Neutrophil (primary cell): ENCODE measurements around the gene AACS.

Experiments used
- H3K27ac ChIP-seq: fragments of 200-600 bp; sonication (generic); 2 replicates; pipeline ENCODE4 v1.5.1; 2016; ENCODE audit warnings: mild to moderate bottlenecking, moderate library complexity
- H3K27me3 ChIP-seq: fragments of 200-600 bp; sonication (generic); 2 replicates; pipeline ENCODE4 v1.6.0; 2016; ENCODE audit warnings: mild to moderate bottlenecking
- H3K36me3 ChIP-seq: fragments of 200-600 bp; sonication (generic); 2 replicates; pipeline ENCODE4 v1.5.1; 2017
- H3K4me1 ChIP-seq, 2 experiments: fragments of 200-600 bp in 1 of 2; sonication (generic) in 1 of 2; 1 replicate in 1 of 2; 2 replicates in 1 of 2; pipeline versions ENCODE4 v1.5.1 to v1.6.1; 2013 to 2016; ENCODE audit warnings: low read depth in 1 of 2, low read length in 1 of 2, mild to moderate bottlenecking in 1 of 2, moderate library complexity in 1 of 2; ENCODE audit not compliant: control insufficient read depth in 1 of 2, insufficient read depth in 1 of 2
- H3K4me3 ChIP-seq, 2 experiments: fragments of 200-600 bp in 1 of 2; sonication (generic) in 1 of 2; 1 replicate in 1 of 2; 2 replicates in 1 of 2; pipeline ENCODE4 v1.5.1; 2013 to 2016; ENCODE audit warnings: low read depth in 1 of 2, low read length in 1 of 2, mild to moderate bottlenecking in 1 of 2, moderate library complexity in 1 of 2
- H3K9me3 ChIP-seq: fragments of 200-600 bp; sonication (generic); 2 replicates; pipeline ENCODE4 v1.5.1; 2016
- TF ChIP-seq, protein P1 (sequence below): fragments of 200-600 bp; sonication (generic); IDR thresholded peaks from 2 replicates; pipeline ENCODE4 v1.5.1; 2016; ENCODE audit warnings: antibody characterized with exemption

AACS gene

DNA sequence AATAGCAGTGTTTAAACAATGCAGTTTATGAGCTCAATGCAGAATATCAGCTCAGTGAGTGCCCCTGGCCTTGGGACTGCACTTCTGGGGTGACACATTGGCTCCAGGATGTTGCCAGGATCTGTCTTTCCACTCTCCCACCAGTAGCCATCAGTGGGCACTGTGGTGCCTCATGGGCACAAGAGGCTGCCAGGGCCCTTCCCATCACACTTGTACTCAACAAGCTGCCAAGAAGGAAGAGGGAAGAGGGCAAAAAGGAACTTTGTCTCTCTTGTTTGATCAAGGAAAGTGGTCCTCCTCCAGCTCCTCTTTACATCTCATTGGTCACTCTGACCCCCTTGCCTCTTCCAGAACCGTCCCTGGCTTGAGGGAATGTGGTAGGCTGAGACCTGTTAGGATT lies 115.9 kb downstream of the AACS start:
- Histone ChIP-seq H3K36me3 (no peaks in the 10 kb centered on the region), H3K4me1 (no peaks in the 10 kb centered on the region), H3K4me3 (no peak overlapping the region), H3K9me3 (no peaks in the 10 kb centered on the region), H3K27me3 (peaks cover 69% of the 10 kb centered on the region), H3K27ac (no peak overlapping the region)
- TF ChIP-seq, protein P1, sequence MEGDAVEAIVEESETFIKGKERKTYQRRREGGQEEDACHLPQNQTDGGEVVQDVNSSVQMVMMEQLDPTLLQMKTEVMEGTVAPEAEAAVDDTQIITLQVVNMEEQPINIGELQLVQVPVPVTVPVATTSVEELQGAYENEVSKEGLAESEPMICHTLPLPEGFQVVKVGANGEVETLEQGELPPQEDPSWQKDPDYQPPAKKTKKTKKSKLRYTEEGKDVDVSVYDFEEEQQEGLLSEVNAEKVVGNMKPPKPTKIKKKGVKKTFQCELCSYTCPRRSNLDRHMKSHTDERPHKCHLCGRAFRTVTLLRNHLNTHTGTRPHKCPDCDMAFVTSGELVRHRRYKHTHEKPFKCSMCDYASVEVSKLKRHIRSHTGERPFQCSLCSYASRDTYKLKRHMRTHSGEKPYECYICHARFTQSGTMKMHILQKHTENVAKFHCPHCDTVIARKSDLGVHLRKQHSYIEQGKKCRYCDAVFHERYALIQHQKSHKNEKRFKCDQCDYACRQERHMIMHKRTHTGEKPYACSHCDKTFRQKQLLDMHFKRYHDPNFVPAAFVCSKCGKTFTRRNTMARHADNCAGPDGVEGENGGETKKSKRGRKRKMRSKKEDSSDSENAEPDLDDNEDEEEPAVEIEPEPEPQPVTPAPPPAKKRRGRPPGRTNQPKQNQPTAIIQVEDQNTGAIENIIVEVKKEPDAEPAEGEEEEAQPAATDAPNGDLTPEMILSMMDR: no peak

DNA sequence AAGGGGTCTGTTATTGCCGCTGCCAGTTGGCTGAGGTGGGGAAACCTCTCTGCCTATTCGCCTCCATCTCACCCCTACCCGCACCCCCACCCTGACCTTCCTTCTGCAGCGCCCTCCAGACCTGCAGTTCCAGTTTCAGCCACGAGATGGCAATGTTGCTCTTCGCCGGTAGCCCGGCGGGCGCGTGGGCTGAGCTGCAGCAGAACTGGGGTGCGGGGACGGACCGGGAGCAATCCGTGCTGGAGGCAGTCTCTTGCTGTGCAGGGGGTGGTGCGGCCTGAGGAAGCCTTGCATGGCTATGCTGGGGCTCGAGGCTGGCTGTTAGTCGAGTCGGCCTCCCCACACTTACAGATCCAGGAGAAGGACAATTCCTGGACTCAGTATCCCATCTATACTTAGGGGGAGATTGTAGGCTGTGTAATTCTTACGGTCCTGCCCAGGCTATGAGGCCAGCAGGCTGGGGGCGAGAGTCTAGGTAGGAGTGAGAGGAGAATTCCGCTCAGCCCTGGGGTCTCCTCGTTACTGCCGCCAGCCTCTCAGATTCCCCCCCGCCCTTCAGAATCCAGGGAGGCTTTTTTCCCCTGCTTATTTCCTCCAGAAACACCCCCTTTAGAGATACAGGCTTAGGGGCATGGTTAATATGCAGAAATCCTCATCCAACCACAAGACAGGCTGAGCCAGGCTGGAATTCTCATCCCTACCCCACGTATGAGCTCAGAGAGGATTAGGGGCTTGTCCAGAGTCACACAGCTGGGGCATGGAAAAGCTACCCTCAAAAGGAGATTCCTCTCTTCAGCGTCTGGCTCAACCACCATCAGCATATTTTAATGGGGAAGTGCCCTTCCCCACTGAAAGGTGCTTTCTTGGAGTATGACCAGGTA lies 118.2 kb downstream of the AACS start:
- Histone ChIP-seq H3K27me3 (peaks cover 87% of the 10 kb centered on the region), H3K9me3 (no peaks in the 10 kb centered on the region), H3K4me3 (no peak overlapping the region), H3K36me3 (no peaks in the 10 kb centered on the region), H3K27ac (no peak overlapping the region), H3K4me1 (no peaks in the 10 kb centered on the region)
- TF ChIP-seq, protein P1: peak; percentile 97

DNA sequence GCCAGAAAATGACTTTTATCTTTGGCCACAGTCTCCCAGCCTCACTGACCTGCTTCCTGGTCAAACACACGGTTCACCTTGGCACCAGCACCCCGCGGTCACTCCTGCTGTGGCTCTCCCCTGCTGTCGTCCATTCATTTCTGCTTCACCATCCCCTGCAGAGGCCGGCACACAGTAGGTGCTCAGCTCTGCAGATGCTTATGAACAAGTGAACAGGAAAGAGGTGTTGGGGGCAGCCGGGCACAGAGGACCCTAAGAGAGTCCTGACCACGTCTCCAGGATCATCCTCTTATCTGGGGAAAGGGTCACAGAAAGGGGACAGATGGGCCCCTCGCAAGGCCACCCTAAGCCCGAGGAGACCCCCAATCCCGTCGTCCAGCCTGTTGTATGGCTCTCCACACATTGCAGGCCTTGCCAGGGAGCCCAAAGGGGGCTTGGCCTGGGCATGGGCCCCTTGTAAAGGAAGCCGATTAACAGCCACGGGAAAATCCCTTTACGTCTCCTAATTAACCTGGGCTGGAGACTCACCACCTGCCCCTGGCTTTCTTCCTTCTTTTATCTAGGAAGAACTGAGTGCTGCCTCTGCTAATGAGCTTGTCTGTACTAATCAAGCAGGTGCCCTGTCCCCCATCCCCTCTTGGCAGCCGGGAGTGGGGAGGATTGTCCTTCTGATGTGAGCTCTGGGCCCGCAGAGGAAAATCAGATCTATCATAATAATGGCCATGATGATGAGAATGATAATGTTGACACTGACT lies 119.2 kb downstream of the AACS start:
- no peaks in the 10 kb centered on the region for H3K36me3 ChIP-seq
- no peak overlapping the region for H3K27ac ChIP-seq
- H3K27me3 ChIP-seq: peaks cover 88% of the 10 kb centered on the region
- no peak overlapping the region for H3K4me3 ChIP-seq
- TF ChIP-seq, protein P1: no peak
- no peaks in the 10 kb centered on the region for H3K4me1 ChIP-seq
- no peaks in the 10 kb centered on the region for H3K9me3 ChIP-seq

DNA sequence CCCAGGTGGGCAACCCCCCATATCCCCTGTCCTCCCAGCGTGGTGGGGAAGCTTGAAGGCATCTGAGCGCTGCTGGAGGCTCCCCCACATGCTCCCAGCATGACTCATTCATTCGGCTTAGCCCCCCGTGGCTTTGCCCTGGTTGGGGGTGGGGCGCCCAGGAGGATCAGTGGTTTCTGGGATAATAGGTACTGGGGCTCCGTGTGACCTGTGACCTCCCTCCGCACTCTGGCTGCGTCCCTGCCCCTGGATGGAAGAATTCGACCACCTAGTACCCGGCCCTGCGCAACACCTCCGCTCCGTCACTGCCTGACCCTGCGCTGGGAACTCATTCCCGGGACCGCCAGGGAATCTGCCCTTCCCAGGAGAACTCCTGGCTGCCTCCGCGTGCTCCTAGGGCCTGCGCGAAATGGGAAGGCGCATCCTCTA lies 120.1 kb downstream of the AACS start:
- no peaks in the 10 kb centered on the region for H3K36me3 ChIP-seq
- H3K4me3 ChIP-seq: no peak overlapping the region
- no peaks in the 10 kb centered on the region for H3K9me3 ChIP-seq
- no peaks in the 10 kb centered on the region for H3K4me1 ChIP-seq
- TF ChIP-seq, protein P1: no peak
- H3K27me3 ChIP-seq: peaks cover 88% of the 10 kb centered on the region
- no peak overlapping the region for H3K27ac ChIP-seq

DNA sequence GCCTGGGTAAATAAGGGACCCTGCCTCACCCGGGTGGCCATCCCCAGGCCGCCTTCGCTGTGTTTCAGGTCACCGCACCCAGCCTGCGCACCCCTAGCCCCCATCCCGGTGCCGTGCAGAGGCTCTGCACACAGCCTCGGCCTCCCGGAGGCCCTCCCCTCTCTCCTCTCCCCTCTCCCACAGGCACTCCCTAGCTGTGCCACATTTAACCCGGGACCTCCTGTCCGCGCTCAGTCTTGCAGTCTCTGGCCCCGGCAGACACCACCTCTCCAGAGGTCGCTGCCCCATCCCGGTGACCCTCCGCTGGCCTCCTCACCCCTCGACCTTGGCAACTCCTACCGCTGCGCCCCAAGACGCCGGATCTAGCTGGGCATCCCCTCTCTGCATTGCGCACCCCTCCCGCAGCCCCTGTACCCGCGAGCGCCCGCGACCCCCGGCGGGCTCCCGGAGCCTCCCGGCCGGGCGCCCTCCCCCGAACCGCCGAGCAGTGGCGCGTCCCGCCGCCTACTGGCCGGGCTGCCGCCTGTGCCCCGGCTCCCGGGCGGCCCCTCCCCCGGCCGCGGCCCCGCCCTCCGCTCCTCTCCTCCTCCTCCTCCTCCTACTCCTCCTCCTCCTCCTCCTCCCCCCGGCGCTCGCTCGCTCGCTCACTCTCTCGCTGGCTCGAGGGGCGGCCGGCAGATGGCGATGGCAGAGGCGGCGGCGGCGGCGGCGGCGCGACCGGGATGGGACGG lies 120.7 kb downstream of the AACS start, which contains the start of gene TMEM132B:
TSS of gene TMEM132B (plus strand) at position 647 of the 731 bp plus-strand sequence.
- Histone ChIP-seq H3K36me3 (no peaks in the 10 kb centered on the region), H3K9me3 (no peaks in the 10 kb centered on the region), H3K4me1 (no peaks in the 10 kb centered on the region), H3K27me3 (peaks cover 87% of the 10 kb centered on the region), H3K27ac (no peak within 1 kb of the TSS), H3K4me3 (no peak within 1 kb of the TSS)
- TF ChIP-seq, protein P1: no peak
